ENCODE results near the gene BTBD7.
A peak's percentile ranks its signal among the peaks of the same experiment; 100 is the strongest.

Gene BTBD7

DNA sequence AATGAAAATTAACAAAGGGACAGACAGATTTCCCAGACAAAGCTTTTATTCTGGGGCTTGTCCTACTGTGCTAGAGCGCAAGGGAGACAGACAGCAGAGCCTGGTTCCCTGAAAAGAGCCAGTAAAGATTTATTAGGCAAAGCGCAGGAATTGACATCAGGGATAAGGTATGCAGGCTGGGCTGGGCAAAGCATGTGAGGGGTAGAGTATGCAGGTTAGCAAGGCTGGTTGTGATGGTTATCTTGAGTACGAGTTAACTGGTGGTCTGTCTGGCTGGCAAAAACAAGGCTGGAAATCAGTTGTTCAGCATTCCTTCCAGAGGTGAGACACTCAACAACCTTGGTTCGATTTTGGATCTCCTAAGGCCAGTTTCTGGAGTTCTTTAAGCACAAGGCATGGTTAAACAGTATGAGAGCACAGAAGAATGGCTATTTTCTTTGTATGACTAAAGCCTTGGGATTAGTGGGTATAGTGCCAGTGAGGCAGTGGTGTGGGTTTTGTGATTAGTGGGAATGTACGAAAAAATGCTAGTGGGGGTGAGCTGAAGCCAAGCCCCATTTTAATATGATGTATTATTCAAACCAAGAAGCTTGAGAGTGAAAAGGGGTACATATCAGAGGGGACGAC is 30.9 kb downstream of the BTBD7 start:
- no peak for DNase-seq

GRCh38 chr14:93299866-93300265 is 33.0 kb downstream of the BTBD7 start:
- DNase-seq = no peak

DNA sequence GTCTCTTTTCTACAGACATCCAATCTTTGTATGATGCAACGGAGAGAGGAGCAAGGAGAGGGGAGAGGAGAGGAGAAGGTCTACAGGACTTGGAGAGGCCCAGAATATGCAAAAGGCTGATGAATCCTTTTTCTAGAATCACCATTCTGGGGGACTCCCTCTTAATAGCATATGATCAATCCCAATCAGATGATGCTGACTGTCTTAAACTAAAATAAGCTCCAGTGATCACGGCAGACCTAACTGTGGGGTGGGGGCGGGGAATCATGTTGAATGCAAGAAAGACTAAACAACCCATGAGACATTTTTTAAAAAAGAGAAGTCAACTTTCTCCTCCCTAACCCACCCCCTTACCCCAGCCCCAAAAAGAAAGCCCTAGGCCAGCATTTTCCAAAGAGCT is 33.4 kb downstream of the BTBD7 start:
- DNase-seq = peak; percentile 13

- DNase-seq = peak; percentile 21
Observed at GRCh38 chr14:93295541-93296220, 37.2 kb downstream of the BTBD7 start.

DNA sequence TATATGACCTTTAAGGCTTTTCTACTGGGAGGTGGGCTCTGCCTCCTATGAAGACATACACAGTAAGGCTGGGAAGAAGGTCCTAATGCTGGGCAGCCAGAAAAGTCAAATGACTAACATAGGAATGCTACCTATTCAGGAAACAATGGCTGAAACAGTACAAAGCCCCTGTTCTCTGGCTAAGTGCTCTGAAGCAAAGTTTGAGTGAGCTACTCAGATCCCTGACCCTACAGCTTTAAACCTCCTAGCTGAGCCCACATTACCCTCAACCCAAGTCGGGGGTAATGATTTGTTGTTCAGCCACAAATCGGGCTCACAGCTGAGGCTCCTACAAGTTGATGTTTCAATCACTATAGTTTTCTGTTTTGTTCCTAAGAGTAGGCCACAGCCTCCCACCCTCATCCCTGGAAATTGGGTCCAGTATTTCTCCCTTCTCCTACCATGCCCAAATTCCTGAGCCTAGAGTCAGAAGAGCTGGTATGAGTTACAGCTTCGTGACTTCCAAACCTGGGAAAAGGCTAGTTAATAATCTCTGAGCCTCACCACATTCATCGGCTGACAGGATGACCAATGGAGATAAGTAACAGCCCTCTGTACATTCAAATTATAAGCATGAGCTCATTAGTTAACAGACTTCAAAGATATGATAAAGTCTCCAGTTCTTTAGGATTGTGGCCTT is 46.5 kb downstream of the BTBD7 start:
- DNase-seq = no peak

GRCh38 chr14:93285044-93285443 is 47.8 kb downstream of the BTBD7 start:
- DNase-seq = no peak

- no peak for DNase-seq
Observed at GRCh38 chr14:93281937-93282336, 50.9 kb downstream of the BTBD7 start.

GRCh38 chr14:93280743-93281142 is 52.1 kb downstream of the BTBD7 start:
- DNase-seq = no peak

GRCh38 chr14:93276031-93276716 is 56.7 kb downstream of the BTBD7 start:
- no peak for DNase-seq

GRCh38 chr14:93274055-93274806 is 58.6 kb downstream of the BTBD7 start:
- no peak for DNase-seq

DNA sequence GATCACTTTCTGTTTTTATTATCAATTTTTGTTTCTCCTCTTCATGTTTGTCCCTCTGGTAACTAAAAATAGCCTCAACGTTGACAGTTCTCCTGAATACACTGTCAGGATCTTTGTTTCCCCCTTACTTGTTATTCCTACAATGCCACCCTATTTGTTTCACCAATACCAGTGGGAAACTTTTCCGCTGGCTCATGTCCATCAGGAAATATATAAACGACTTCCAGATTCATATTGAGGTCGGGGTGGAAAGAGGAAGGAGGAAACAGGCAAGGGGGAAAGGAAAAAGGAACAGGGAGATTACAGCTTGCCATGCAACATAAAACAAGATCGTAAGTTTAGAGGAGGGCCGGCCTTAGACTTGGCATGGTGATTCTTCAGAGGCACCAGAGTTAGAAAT is 61.7 kb downstream of the BTBD7 start:
- no peak for DNase-seq

DNA sequence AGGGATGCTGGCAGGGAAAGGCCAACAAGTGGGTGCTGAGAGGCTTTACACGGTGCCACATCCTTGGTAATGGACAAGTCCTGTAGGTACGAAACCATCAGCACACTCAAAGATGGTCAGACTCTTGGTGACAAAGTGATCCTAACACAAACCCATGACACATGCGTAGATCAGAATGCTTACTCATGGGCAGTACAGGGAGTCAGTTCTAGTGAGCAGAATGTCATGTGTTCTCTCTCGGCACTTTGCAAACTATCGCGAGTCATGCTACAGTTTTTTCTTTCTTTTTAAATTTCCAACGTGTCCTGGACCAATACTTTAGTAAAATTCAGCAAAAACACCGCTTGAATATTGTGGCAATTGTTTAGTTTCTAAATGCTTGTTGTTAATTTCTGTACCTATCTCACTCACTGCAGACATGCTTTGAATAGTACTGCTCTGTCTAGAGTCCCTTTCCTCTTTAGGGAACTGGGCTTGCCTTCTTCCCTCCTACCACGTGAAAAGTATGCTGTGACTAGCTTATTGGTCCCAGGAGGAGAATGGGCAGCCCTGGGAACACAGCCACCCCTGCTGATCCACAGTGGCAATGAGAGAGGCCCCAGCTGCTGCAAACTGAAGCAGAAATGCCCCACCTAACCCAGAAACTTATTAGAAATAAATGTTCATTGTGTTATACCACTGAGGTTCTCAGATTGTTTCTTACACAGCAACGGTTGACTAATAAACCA is 63.3 kb downstream of the BTBD7 start:
- no peak for DNase-seq

DNA sequence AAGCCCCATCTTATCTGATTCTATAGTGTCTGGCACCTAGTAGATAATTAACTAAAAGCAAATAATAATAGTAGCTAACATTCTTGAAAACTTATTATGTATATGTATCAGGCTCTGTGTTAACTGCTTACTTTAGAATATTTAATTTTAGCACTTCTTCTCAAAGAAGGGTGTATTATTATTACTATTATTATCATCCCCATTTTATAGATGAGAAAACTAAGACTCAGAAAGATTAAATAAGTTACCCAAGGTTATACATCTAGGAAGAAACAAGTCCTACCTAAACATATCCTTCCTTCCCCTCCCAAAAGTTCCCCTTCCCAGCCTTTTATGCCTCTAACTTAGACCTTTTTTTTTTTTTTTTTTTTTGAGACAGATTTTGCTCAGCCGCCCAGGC is 64.4 kb downstream of the BTBD7 start:
- DNase-seq = no peak

- DNase-seq = peak; percentile 50
Observed at GRCh38 chr14:93267149-93267711, 65.6 kb downstream of the BTBD7 start.

- DNase-seq = no peak
Observed at GRCh38 chr14:93266127-93266526, 66.7 kb downstream of the BTBD7 start.

DNA sequence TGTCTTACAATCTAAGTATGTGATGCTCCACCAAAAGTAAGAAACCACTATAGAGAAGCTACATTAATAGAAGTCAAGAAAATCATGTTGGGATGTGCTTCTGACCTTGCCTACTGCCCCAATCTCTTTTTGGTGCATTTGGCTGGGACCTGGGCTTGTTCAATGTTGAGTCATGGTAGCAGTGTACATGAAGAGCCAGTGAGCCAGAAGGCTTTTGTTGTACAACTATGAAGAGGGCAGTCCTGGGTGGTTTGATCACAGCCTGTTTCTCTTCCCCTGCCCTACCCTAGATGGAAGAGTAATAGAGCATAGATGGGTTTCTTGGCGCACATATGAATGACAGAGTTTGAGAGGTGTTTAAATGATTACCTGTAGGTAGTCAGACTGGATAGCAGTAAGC is 69.4 kb downstream of the BTBD7 start:
- DNase-seq = no peak

DNA sequence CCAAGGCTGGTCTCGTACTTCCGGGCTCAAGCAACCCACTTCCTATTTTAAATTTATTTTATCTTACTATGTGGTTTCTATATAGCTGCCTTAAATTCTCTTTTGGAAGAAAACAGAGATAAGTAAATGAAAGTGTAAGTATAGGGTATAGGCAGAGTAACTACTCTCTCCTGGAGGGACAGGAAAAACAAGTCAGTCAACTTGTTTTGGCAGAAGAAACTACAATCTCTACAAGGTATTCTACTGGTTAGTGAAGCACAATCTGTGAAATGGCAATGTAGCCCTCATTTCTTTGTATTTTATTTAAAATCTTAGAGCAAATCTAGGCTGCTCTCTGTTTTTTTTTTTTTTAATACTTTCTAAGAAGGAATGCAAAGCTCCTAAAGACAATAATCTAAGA is 70.4 kb downstream of the BTBD7 start:
- DNase-seq = no peak

DNA sequence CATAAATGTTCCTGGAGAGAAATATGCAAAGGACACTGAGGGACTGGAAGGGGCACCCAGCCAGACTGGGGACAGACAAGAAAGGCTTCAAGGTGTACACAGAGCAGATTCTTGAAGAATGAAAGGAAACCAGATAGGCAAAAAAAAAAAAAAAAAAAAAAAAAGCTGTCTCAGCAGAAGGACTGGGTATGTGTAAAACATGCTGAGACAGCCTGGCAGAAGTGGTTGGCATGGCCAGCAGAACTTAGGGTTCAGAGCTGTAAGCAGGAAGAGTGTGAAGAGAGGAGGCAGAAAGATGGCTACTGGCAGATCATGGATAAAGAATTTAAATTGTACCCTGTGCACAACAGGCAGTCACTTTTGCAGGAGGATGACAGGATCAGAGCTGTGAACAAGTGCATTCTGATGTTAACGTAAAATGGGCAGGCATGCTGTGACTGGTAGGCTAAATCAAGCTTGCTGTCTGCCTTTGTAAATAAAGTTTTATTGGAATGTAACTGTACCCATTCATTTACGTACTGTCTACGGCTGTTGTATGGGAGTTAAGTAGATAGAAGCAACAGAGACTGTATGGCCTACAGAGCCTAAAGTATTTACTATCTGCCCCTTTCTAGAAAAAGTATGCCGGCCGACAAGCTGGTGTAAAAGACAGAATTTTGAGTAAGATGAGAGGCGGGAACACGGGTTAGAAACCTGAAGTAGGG is 83.6 kb downstream of the BTBD7 start:
- DNase-seq = no peak

GRCh38 chr14:93246534-93246933 is 86.3 kb downstream of the BTBD7 start:
- no peak for DNase-seq

GRCh38 chr14:93245764-93246420 is 86.9 kb downstream of the BTBD7 start:
- DNase-seq = no peak

DNA sequence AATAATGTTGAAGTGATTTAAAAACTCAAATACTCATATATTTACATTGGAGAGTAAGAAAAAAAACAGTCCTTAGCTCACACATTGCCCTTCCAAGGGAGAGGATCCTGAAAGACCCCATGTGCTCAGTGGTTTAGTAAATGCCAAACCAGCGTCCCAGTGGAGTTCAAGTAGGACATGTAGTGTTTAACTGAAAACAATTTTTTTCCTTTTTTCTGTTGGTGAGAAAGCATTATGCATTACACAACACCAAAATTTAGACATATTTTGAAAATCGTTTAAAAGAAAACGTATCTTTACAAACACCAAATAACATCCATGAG is 92.2 kb downstream of the BTBD7 start:
- no peak for DNase-seq
